ENCODE measurements around the gene CFAP298.

Gene CFAP298

GRCh38 chr21:32569261-32570230, 42.6 kb downstream of the CFAP298 start (continued):
- TF ChIP-seq ZNF629 (tag by site-specific recombination; IDR thresholded peaks at IDR 0.05) (peak; percentile 52), OVOL3 (tag by site-specific recombination; IDR thresholded peaks at IDR 0.05) (no peak), SCRT1 (tag by site-specific recombination; IDR thresholded peaks at IDR 0.05; ENCODE audit: borderline replicate concordance) (peak; percentile 85), HOXA7 (CRISPR knock-in tag; IDR thresholded peaks at IDR 0.05; ENCODE audit: borderline replicate concordance) (no peak), ZNF600 (tag by site-specific recombination; IDR thresholded peaks at IDR 0.05) (peak; percentile 79), HOXD13 (CRISPR knock-in tag; IDR thresholded peaks at IDR 0.05; ENCODE audit: borderline replicate concordance) (no peak), SP3 (tag by site-specific recombination; IDR thresholded peaks at IDR 0.05) (peak; percentile 67), PRDM1 (tag by site-specific recombination; IDR thresholded peaks at IDR 0.05) (no peak), KLF8 (tag by site-specific recombination; IDR thresholded peaks at IDR 0.05) (peak; percentile 78), BCL11A (tag by site-specific recombination; IDR thresholded peaks at IDR 0.05; ENCODE audit: low read depth) (no peak), ZNF221 (tag by site-specific recombination; IDR thresholded peaks at IDR 0.05; ENCODE audit: borderline replicate concordance) (no peak), ZNF202 (tag by site-specific recombination; IDR thresholded peaks at IDR 0.05; ENCODE audit: borderline replicate concordance) (no peak), TCF7L2 (IDR thresholded peaks at IDR 0.05; ENCODE audit: borderline replicate concordance, low read depth, low read length) (no peak), ZNF544 (tag by site-specific recombination; IDR thresholded peaks at IDR 0.05) (no peak), ELK4 (IDR thresholded peaks at IDR 0.05; ENCODE audit: borderline replicate concordance, low read depth, low read length) (no peak), ZBTB10 (tag by site-specific recombination; IDR thresholded peaks at IDR 0.05) (0 out of 2 replicates have a peak, but pooled peaks have one; percentile 43), ZNF555 (tag by site-specific recombination; conservative IDR thresholded peaks at IDR 0.05) (no peak), ZIC2 (tag by site-specific recombination; IDR thresholded peaks at IDR 0.05) (peak; percentile 92), TRIM28 (IDR thresholded peaks at IDR 0.05; ENCODE audit: borderline replicate concordance, low read length) (peak; percentile 92; the same call in 1 of the 2 replicates), ZNF266 (tag by site-specific recombination; IDR thresholded peaks at IDR 0.05; ENCODE audit: low read depth) (no peak), ZNF324 (tag by site-specific recombination; IDR thresholded peaks at IDR 0.05) (peak; percentile 68; the same call in 1 of the 2 replicates), ZNF416 (tag by site-specific recombination; IDR thresholded peaks at IDR 0.05) (no peak), ZNF433 (tag by site-specific recombination; IDR thresholded peaks at IDR 0.05; ENCODE audit: low read depth) (no peak), ZNF37A (tag by site-specific recombination; IDR thresholded peaks at IDR 0.05) (no peak), ZNF391 (tag by site-specific recombination; IDR thresholded peaks at IDR 0.05; ENCODE audit: borderline replicate concordance, low read depth) (0 out of 2 replicates have a peak, but pooled peaks have one; percentile 53), ZNF558 (tag by site-specific recombination; IDR thresholded peaks at IDR 0.05) (no peak), MYNN (tag by site-specific recombination; IDR thresholded peaks at IDR 0.05; ENCODE audit: borderline replicate concordance) (no peak), ZNF366 (tag by site-specific recombination; conservative IDR thresholded peaks at IDR 0.05) (peak; percentile 50), ZNF623 (tag by site-specific recombination; IDR thresholded peaks at IDR 0.05) (no peak), ZNF335 (tag by site-specific recombination; conservative IDR thresholded peaks at IDR 0.05) (peak; percentile 99), ZNF514 (tag by site-specific recombination; IDR thresholded peaks at IDR 0.05) (no peak), ZBTB7A (tag by site-specific recombination; IDR thresholded peaks at IDR 0.05; ENCODE audit: low read depth) (no peak; the same call in 1 of the 2 replicates), ZNF792 (tag by site-specific recombination; IDR thresholded peaks at IDR 0.05) (no peak), ZNF701 (tag by site-specific recombination; IDR thresholded peaks at IDR 0.05) (no peak), ZNF645 (tag by site-specific recombination; IDR thresholded peaks at IDR 0.05) (no peak), ZBTB8A (tag by site-specific recombination; IDR thresholded peaks at IDR 0.05) (peak; percentile 81), ZFHX2 (tag by site-specific recombination; conservative IDR thresholded peaks at IDR 0.05) (peak; percentile 81), SCRT2 (tag by site-specific recombination; IDR thresholded peaks at IDR 0.05) (peak; percentile 91)
